Psoas muscle (tissue), 8 donors: ENCODE measurements around the gene TMPRSS11E. TPM values are rescaled to one million over a fixed set of nuclear protein-coding genes. Genes with fewer than 3 reads are reported as not detected.
"Not testable (repeated sequence)": the region's sequence is repeated elsewhere in the genome, so short reads cannot be mapped to it uniquely, and the experiment has no call there.

Experiments
- ATAC-seq, 4 donors: fragments of 200-7000 bp; cut with Tn5 transposase; one replicate each; pipeline ENCODE4 v1.9.1; 2020; ENCODE audit warnings: moderate library complexity in 3 of 4, mild to moderate bottlenecking in 2 of 4
- DNase-seq, 2 donors: peaks; one replicate each; pipeline ENCODE4 v3.0.0-alpha.2; 2020
- H3K27ac ChIP-seq: fragments of 200-600 bp; one replicate; pipeline ENCODE4 v1.8.0; 2022
- H3K27me3 ChIP-seq, 3 donors: fragments of 200-600 bp in 1 of 3; one replicate each; pipeline versions ENCODE4 v1.6.1 to v1.8.0; 2013 to 2022; ENCODE audit warnings: low read length in 2 of 3, mild to moderate bottlenecking in 2 of 3, moderate library complexity in 1 of 3; ENCODE audit not compliant: insufficient read depth in 3 of 3
- H3K36me3 ChIP-seq, 2 donors: fragments of 200-600 bp in 1 of 2; one replicate each; pipeline versions ENCODE4 v1.6.1 to v1.8.0; 2013 to 2022; ENCODE audit warnings: low read depth in 1 of 2, mild to moderate bottlenecking in 1 of 2, moderate library complexity in 1 of 2; ENCODE audit not compliant: insufficient read depth in 1 of 2
- H3K4me1 ChIP-seq: fragments of 200-600 bp; one replicate; pipeline ENCODE4 v1.8.0; 2022
- H3K4me3 ChIP-seq: fragments of 200-600 bp; one replicate; pipeline ENCODE4 v1.8.0; 2022; ENCODE audit warnings: mild to moderate bottlenecking
- H3K9me3 ChIP-seq: fragments of 200-600 bp; one replicate; pipeline ENCODE4 v1.8.0; 2022
- CTCF ChIP-seq: fragments of 200-600 bp; IDR thresholded peaks from one replicate; pipeline ENCODE4 v1.8.0; 2022; ENCODE audit warnings: antibody characterized with exemption
- WGBS, 3 donors: extraction: QIAGEN DNeasy Blood & Tissue Kit; methylation state at CpG; one replicate each; pipeline versions ENCODE4 v1.1.6 to v1.1.7; 2013; 5-methylcytosine and 5-hydroxymethylcytosine counted together
- intact Hi-C, 2 donors: fragments of 100-400 bp; cut with DNase I; formaldehyde crosslinking; loops; one replicate each; pipeline versions ENCODE4 v1.11.0 to v1.14.2; 2022
- polyA plus RNA-seq, 3 donors: library from polyadenylated mRNA; stranded (reverse); fragments of 200-250 nt; gene quantifications; one replicate each; pipeline ENCODE4 v1.2.3, GENCODE V29; 2013
- total RNA-seq, 4 donors: library from RNA; stranded (reverse); fragmentation: NEBNext Ultra II Directional in 2 of 4; extraction: Animal tissue kit (Norgen Biotek cat#: 25700) in 2 of 4; gene quantifications; one replicate each; pipeline versions ENCODE4 v1.2.1 to v1.2.4, GENCODE V29; 2021 to 2023
- donor health status: healthy with polysubstance abuse.
- donor health status: DM: no; HTN: no; CAD: no; lungs with moderate emphysema.
- donor health status: Bipolar disorder and iron deficiency.
- donor health status: healthy.
- donor health status: DM: yes; HTN: yes; CAD: no.
- donor health status: DM: no; HTN: no; CAD: no.
- donor health status: DM: no; HTN: no; CAD: no.
- donor health status: DM: yes; HTN: yes; CAD: no.

Gene TMPRSS11E
- total and polyA plus RNA-seq, 7 donors: 0.04 to 0.08 TPM; not detected in 5

GRCh38 chr4:68518889-68519288, 71.6 kb downstream of the TMPRSS11E start:
- H3K27me3 ChIP-seq: no peaks in the 10 kb centered on the region
- no peak for TF ChIP-seq CTCF
- H3K9me3 ChIP-seq: no peaks in the 10 kb centered on the region
- intact Hi-C loops: no loop called here
- H3K4me3 ChIP-seq: no peak overlapping the region
- 78 to 85% methylated on average over 1 of the region's 1 CpG; no CpG with 5 or more reads in 1 of the 3 donors for WGBS, 3 donors
- no peak overlapping the region for H3K27ac ChIP-seq
- no peaks in the 10 kb centered on the region for H3K4me1 ChIP-seq
- DNase-seq: no peak
- no peaks in the 10 kb centered on the region for H3K36me3 ChIP-seq
- no peak for ATAC-seq

GRCh38 chr4:68520985-68521384, 73.7 kb downstream of the TMPRSS11E start:
- WGBS, 3 donors: 47 to 48% methylated on average over 2 of the region's 2 CpGs; no CpG with 5 or more reads in 1 of the 3 donors
- H3K27me3 ChIP-seq: no peaks in the 10 kb centered on the region
- H3K4me1 ChIP-seq: no peaks in the 10 kb centered on the region
- H3K4me3 ChIP-seq: no peak overlapping the region
- intact Hi-C loops: no loop called here
- ATAC-seq (no peak), DNase-seq (no peak)
- H3K9me3 ChIP-seq: no peaks in the 10 kb centered on the region
- H3K27ac ChIP-seq: no peak overlapping the region
- TF ChIP-seq CTCF: no peak
- H3K36me3 ChIP-seq: no peaks in the 10 kb centered on the region

GRCh38 chr4:68522232-68522631, 75.0 kb downstream of the TMPRSS11E start:
- H3K27ac ChIP-seq: not testable (repeated sequence)
- WGBS, 3 donors: 6 to 15% methylated on average over 1 of the region's 1 CpG; no CpG with 5 or more reads in 1 of the 3 donors

GRCh38 chr4:68535974-68536373, 88.7 kb downstream of the TMPRSS11E start:
- no peak for ATAC-seq
- H3K4me1 ChIP-seq: no peaks in the 10 kb centered on the region
- no peak for TF ChIP-seq CTCF
- H3K27ac ChIP-seq: no peak overlapping the region
- no peak for DNase-seq
- no peaks in the 10 kb centered on the region for H3K36me3 ChIP-seq
- intact Hi-C loops: no loop called here
- 43 to 50% methylated on average over 6 of the region's 6 CpGs; no CpG with 5 or more reads in 1 of the 3 donors for WGBS, 3 donors
- H3K4me3 ChIP-seq: no peak overlapping the region
- no peaks in the 10 kb centered on the region for H3K27me3 ChIP-seq
- H3K9me3 ChIP-seq: no peaks in the 10 kb centered on the region

More at GRCh38 chr4:68522232-68522631, 75.0 kb downstream of the TMPRSS11E start:
- H3K36me3 ChIP-seq, H3K4me3 ChIP-seq, intact Hi-C loops, H3K4me1 ChIP-seq, H3K9me3 ChIP-seq, DNase-seq, H3K27me3 ChIP-seq, ATAC-seq: not testable (repeated sequence)

- WGBS, 3 donors: 76 to 79% methylated on average over 3 of the region's 3 CpGs; no CpG with 5 or more reads in 1 of the 3 donors
- no peaks in the 10 kb centered on the region for H3K9me3 ChIP-seq
- no peak overlapping the region for H3K4me3 ChIP-seq
- no peaks in the 10 kb centered on the region for H3K36me3 ChIP-seq
- ATAC-seq: no peak
- no peak for DNase-seq
- intact Hi-C loops: no loop called here
- no peaks in the 10 kb centered on the region for H3K27me3 ChIP-seq
- TF ChIP-seq CTCF: no peak
- no peak overlapping the region for H3K27ac ChIP-seq
- no peaks in the 10 kb centered on the region for H3K4me1 ChIP-seq
Observed at GRCh38 chr4:68536375-68536774, 89.1 kb downstream of the TMPRSS11E start.

GRCh38 chr4:68542742-68543141, 95.5 kb downstream of the TMPRSS11E start:
- WGBS, 3 donors: 85 to 95% methylated on average over 12 to 13 of the region's 13 CpGs; no CpG with 5 or more reads in 1 of the 3 donors
- H3K27me3 ChIP-seq, ATAC-seq, H3K4me3 ChIP-seq, H3K4me1 ChIP-seq, H3K27ac ChIP-seq, DNase-seq, H3K36me3 ChIP-seq, H3K9me3 ChIP-seq, intact Hi-C loops: not testable (repeated sequence)
